Loucy (cell line): ENCODE results near the gene PRRX1.

Experiments used
- H2AFZ ChIP-seq: fragments of 200-600 bp; sonication (generic); 2 replicates; pipeline ENCODE4 v1.6.0; 2016; ENCODE audit warnings: antibody characterized with exemption, mild to moderate bottlenecking, low read length, moderate library complexity
- H3F3A ChIP-seq: fragments of 200-600 bp; 2 replicates; pipeline ENCODE4 v1.6.0; 2016; ENCODE audit warnings: antibody characterized with exemption, low read depth, mild to moderate bottlenecking
- H3K27me3 ChIP-seq: fragments of 200-600 bp; sonication (generic); 2 replicates; pipeline ENCODE4 v1.6.1; 2014; ENCODE audit warnings: low read length, mild to moderate bottlenecking; ENCODE audit not compliant: insufficient read depth, poor library complexity, severe bottlenecking
- H3K36me3 ChIP-seq: fragments of 200-600 bp; sonication (generic); 2 replicates; pipeline ENCODE4 v1.6.1; 2016; ENCODE audit warnings: low read length; ENCODE audit not compliant: insufficient read depth
- H3K4me1 ChIP-seq: fragments of 200-600 bp; sonication (generic); 2 replicates; pipeline ENCODE4 v1.5.1; 2014; ENCODE audit warnings: low read length, mild to moderate bottlenecking; ENCODE audit not compliant: insufficient read depth, poor library complexity, severe bottlenecking
- H3K4me2 ChIP-seq: fragments of 200-600 bp; sonication (generic); 2 replicates; pipeline ENCODE4 v1.6.0; 2014; ENCODE audit warnings: antibody characterized with exemption, low read length, low read depth, mild to moderate bottlenecking; ENCODE audit not compliant: poor library complexity, severe bottlenecking
- H3K4me3 ChIP-seq: fragments of 200-600 bp; sonication (generic); 2 replicates; pipeline ENCODE4 v1.5.1; 2014; ENCODE audit warnings: low read length, mild to moderate bottlenecking, mixed read lengths; ENCODE audit not compliant: poor library complexity, severe bottlenecking
- H3K79me2 ChIP-seq: fragments of 200-600 bp; sonication (generic); 2 replicates; pipeline ENCODE4 v1.6.1; 2014; ENCODE audit warnings: low read length; ENCODE audit not compliant: insufficient read depth
- H3K9ac ChIP-seq: fragments of 200-600 bp; sonication (generic); 2 replicates; pipeline ENCODE4 v1.6.0; 2014; ENCODE audit warnings: mild to moderate bottlenecking, low read depth, low read length, moderate library complexity; ENCODE audit not compliant: poor library complexity, severe bottlenecking
- H3K9me2 ChIP-seq: fragments of 200-600 bp; sonication (generic); replicated peaks from 2 replicates; pipeline ENCODE4 v1.6.1; 2016; ENCODE audit warnings: low read depth, low read length, mixed read lengths
- H3K9me3 ChIP-seq: fragments of 200-600 bp; sonication (generic); 2 replicates; pipeline ENCODE4 v1.6.1; 2014; ENCODE audit warnings: mild to moderate bottlenecking, antibody characterized with exemption, low read length, low read depth; ENCODE audit not compliant: insufficient read depth
- H4K20me1 ChIP-seq: fragments of 200-600 bp; sonication (generic); 2 replicates; pipeline ENCODE4 v1.6.0; 2014; ENCODE audit warnings: antibody characterized with exemption, low read length, mild to moderate bottlenecking; ENCODE audit not compliant: insufficient read depth, poor library complexity, severe bottlenecking
- CTCF ChIP-seq: fragments of 200-600 bp; sonication (generic); conservative IDR thresholded peaks from 2 replicates; pipeline ENCODE4 v1.5.1; 2014; ENCODE audit warnings: mild to moderate bottlenecking, antibody characterized with exemption, low read length
- EZH2phosphoT487 ChIP-seq: fragments of 200-600 bp; IDR thresholded peaks from 2 replicates; pipeline ENCODE4 v1.6.1; 2018; ENCODE audit warnings: antibody characterized with exemption, mild to moderate bottlenecking, moderate library complexity, borderline replicate concordance

The PRRX1 gene

GRCh38 chr1:170682169-170682568, 18.2 kb downstream of the PRRX1 start:
- TF ChIP-seq CTCF (no peak), EZH2phosphoT487 (no peak)
- 0 out of 2 replicates have a peak overlapping the region, but pooled peaks have one; percentile 4 for H2AFZ ChIP-seq
- no peak overlapping the region for H3K4me3 ChIP-seq
- no peaks in the 10 kb centered on the region for H3K9me2 ChIP-seq
- no peak overlapping the region for H3K4me2 ChIP-seq
- H3F3A ChIP-seq = no peaks in the 10 kb centered on the region
- H3K9ac ChIP-seq = no peak overlapping the region
- no peaks in the 10 kb centered on the region for H3K4me1 ChIP-seq
- no peaks in the 10 kb centered on the region for H3K9me3 ChIP-seq
- H3K27me3 ChIP-seq = no peaks in the 10 kb centered on the region
- no peaks in the 10 kb centered on the region for H4K20me1 ChIP-seq
- no peaks in the 10 kb centered on the region for H3K79me2 ChIP-seq
- H3K36me3 ChIP-seq = no peaks in the 10 kb centered on the region

- Histone ChIP-seq H2AFZ (no peak overlapping the region), H3K4me1 (no peaks in the 10 kb centered on the region), H3F3A (no peaks in the 10 kb centered on the region)
Measured at GRCh38 chr1:170682809-170683208, 18.9 kb downstream of the PRRX1 start.

GRCh38 chr1:170685166-170685565, 21.2 kb downstream of the PRRX1 start:
- TF ChIP-seq EZH2phosphoT487 (no peak), CTCF (no peak)
- no peak overlapping the region for H3K9ac ChIP-seq

More at GRCh38 chr1:170682809-170683208, 18.9 kb downstream of the PRRX1 start:
- Histone ChIP-seq H3K9me2 (no peaks in the 10 kb centered on the region), H3K4me3 (no peak overlapping the region), H3K9me3 (no peaks in the 10 kb centered on the region), H3K4me2 (no peak overlapping the region), H4K20me1 (no peaks in the 10 kb centered on the region), H3K9ac (no peak overlapping the region), H3K36me3 (no peaks in the 10 kb centered on the region), H3K79me2 (no peaks in the 10 kb centered on the region), H3K27me3 (no peaks in the 10 kb centered on the region)
- TF ChIP-seq CTCF (no peak), EZH2phosphoT487 (no peak)

More at GRCh38 chr1:170685166-170685565, 21.2 kb downstream of the PRRX1 start:
- Histone ChIP-seq H3K9me3 (no peaks in the 10 kb centered on the region), H2AFZ (no peak overlapping the region), H3K36me3 (no peaks in the 10 kb centered on the region), H3K4me3 (no peak overlapping the region), H4K20me1 (no peaks in the 10 kb centered on the region), H3K9me2 (no peaks in the 10 kb centered on the region), H3F3A (no peaks in the 10 kb centered on the region), H3K4me1 (peaks cover 5% of the 10 kb centered on the region), H3K4me2 (no peak overlapping the region), H3K79me2 (no peaks in the 10 kb centered on the region), H3K27me3 (no peaks in the 10 kb centered on the region)
